ENCODE measurements around the gene TRIO. TPM values are rescaled to one million over a fixed set of nuclear protein-coding genes. Genes with fewer than 3 reads are reported as not detected.

Gene TRIO
- total RNA-seq, 1 experiment from 2014 or later = 211 TPM

GRCh38 chr5:14460844-14461398 is 317.8 kb downstream of the TRIO start:
- Histone ChIP-seq H3F3A (ENCODE audit: low read length, unreplicated experiment) (no peaks in the 10 kb centered on the region), H3K79me2 (ENCODE audit: low read length) (0 out of 2 replicates have a peak, but pooled peaks cover 5% of the 10 kb centered on the region), H3K36me3 (ENCODE audit: low read depth, low read length) (peaks cover 62% of the 10 kb centered on the region), H3K4me2 (ENCODE audit: low read length) (no peak overlapping the region), H3K9me3 (ENCODE audit: low read length) (no peaks in the 10 kb centered on the region), H3K9me2 (replicated peaks; ENCODE audit: low read length) (no peaks in the 10 kb centered on the region), H3K27ac (ENCODE audit: low read length) (no peak overlapping the region), H2AFZ (ENCODE audit: low read length) (no peak overlapping the region), H3K9ac (ENCODE audit: low read length) (no peak overlapping the region), H4K20me1 (ENCODE audit: low read length) (no peaks in the 10 kb centered on the region), H3K4me3 (ENCODE audit: low read length) (no peak overlapping the region), H3K27me3 (ENCODE audit: low read length) (no peaks in the 10 kb centered on the region), H3K4me1 (ENCODE audit: insufficient read depth, low read length) (peaks cover 20% of the 10 kb centered on the region)
- no TSS peak for BruUV-seq (replicated peaks)
- ChIA-PET POLR2A (ENCODE audit: unreplicated experiment) (no interaction called here), CTCF (no interaction called here)
- intact Hi-C loops (cut with micrococcal nuclease) = loop anchor here (5.0 kb wide), 1 partner anchor 121 kb away; the partner anchor contains the start of gene OTULINL
- no peak for TF ChIP-seq EZH2 (IDR thresholded peaks at IDR 0.05; ENCODE audit: low read length, unreplicated experiment)
- no peak for TF ChIP-seq CTCF (conservative IDR thresholded peaks at IDR 0.05; ENCODE audit: low read depth, low read length)
- ATAC-seq (no peak), DNase-seq (no peak)

- H3K4me2 ChIP-seq (ENCODE audit: low read length) = no peak overlapping the region
- DNase-seq = no peak
- H3K36me3 ChIP-seq (ENCODE audit: low read depth, low read length) = peaks cover 71% of the 10 kb centered on the region
- CTCF ChIA-PET = no interaction called here
- H3K27me3 ChIP-seq (ENCODE audit: low read length) = no peaks in the 10 kb centered on the region
- H3K27ac ChIP-seq (ENCODE audit: low read length) = peak overlapping the region; percentile 90
- peaks cover 33% of the 10 kb centered on the region for H3K4me1 ChIP-seq (ENCODE audit: insufficient read depth, low read length)
- BruUV-seq (replicated peaks) = no TSS peak
- POLR2A ChIA-PET (ENCODE audit: unreplicated experiment) = no interaction called here
- no peaks in the 10 kb centered on the region for H4K20me1 ChIP-seq (ENCODE audit: low read length)
- ATAC-seq = no peak
- no peaks in the 10 kb centered on the region for H3K9me3 ChIP-seq (ENCODE audit: low read length)
- intact Hi-C loops (cut with micrococcal nuclease) = loop anchor here (1.0 to 5.0 kb wide), 2 partner anchors 17 to 120 kb away; partner anchors contain the start of gene OTULINL
- TF ChIP-seq EZH2phosphoT487 (IDR thresholded peaks at IDR 0.05; ENCODE audit: borderline replicate concordance, low read length) (no peak), EZH2 (IDR thresholded peaks at IDR 0.05; ENCODE audit: low read length, unreplicated experiment) (no peak), CTCF (conservative IDR thresholded peaks at IDR 0.05; ENCODE audit: low read depth, low read length) (no peak)
- peak overlapping the region; percentile 31; the same call in 1 of the 2 replicates for H3K9ac ChIP-seq (ENCODE audit: low read length)
- no peak overlapping the region for H2AFZ ChIP-seq (ENCODE audit: low read length)
- no peak overlapping the region for H3K4me3 ChIP-seq (ENCODE audit: low read length)
- H3K79me2 ChIP-seq (ENCODE audit: low read length) = 0 out of 2 replicates have a peak, but pooled peaks cover 5% of the 10 kb centered on the region
- no peaks in the 10 kb centered on the region for H3K9me2 ChIP-seq (replicated peaks; ENCODE audit: low read length)
- no peaks in the 10 kb centered on the region for H3F3A ChIP-seq (ENCODE audit: low read length, unreplicated experiment)
Measured at GRCh38 chr5:14462681-14463080, 319.5 kb downstream of the TRIO start.

GRCh38 chr5:14463629-14464028 is 320.5 kb downstream of the TRIO start:
- peak overlapping the region; percentile 90 for H3K27ac ChIP-seq (ENCODE audit: low read length)
- peaks cover 80% of the 10 kb centered on the region for H3K36me3 ChIP-seq (ENCODE audit: low read depth, low read length)
- no peaks in the 10 kb centered on the region for H4K20me1 ChIP-seq (ENCODE audit: low read length)
- H3K4me1 ChIP-seq (ENCODE audit: insufficient read depth, low read length) = peaks cover 39% of the 10 kb centered on the region
- intact Hi-C loops (cut with micrococcal nuclease) = loop anchor here (1.0 to 5.0 kb wide), 3 partner anchors 18 to 119 kb away; partner anchors contain the start of gene OTULINL
- no peaks in the 10 kb centered on the region for H3K27me3 ChIP-seq (ENCODE audit: low read length)
- TF ChIP-seq CTCF (conservative IDR thresholded peaks at IDR 0.05; ENCODE audit: low read depth, low read length) (no peak), EZH2 (IDR thresholded peaks at IDR 0.05; ENCODE audit: low read length, unreplicated experiment) (no peak), EZH2phosphoT487 (IDR thresholded peaks at IDR 0.05; ENCODE audit: borderline replicate concordance, low read length) (no peak)
- ATAC-seq (peak; percentile 93), DNase-seq (peak; percentile 89)
- H2AFZ ChIP-seq (ENCODE audit: low read length) = no peak overlapping the region
- no peaks in the 10 kb centered on the region for H3K9me2 ChIP-seq (replicated peaks; ENCODE audit: low read length)
- no peak overlapping the region for H3K4me3 ChIP-seq (ENCODE audit: low read length)
- peaks cover 3% of the 10 kb centered on the region; the same call in 1 of the 2 replicates for H3K79me2 ChIP-seq (ENCODE audit: low read length)
- no peaks in the 10 kb centered on the region for H3F3A ChIP-seq (ENCODE audit: low read length, unreplicated experiment)
- H3K9ac ChIP-seq (ENCODE audit: low read length) = peak overlapping the region; percentile 61
- ChIA-PET POLR2A (ENCODE audit: unreplicated experiment) (interaction anchor here (0.9 kb wide), 1 partner anchor 11 kb away, joined by 4 read pairs; no protein-coding TSS in a partner anchor), CTCF (interaction anchor here (0.5 kb wide), 2 partner anchors 135 to 552 kb away, joined by 3 to 4 read pairs; no protein-coding TSS in a partner anchor)
- BruUV-seq (replicated peaks) = no TSS peak
- no peaks in the 10 kb centered on the region for H3K9me3 ChIP-seq (ENCODE audit: low read length)
- H3K4me2 ChIP-seq (ENCODE audit: low read length) = peak overlapping the region; percentile 63
